HG03025 (cell line): Measurements from ENCODE around the gene ARSB.
"Not testable (repeated sequence)": the region's sequence is repeated elsewhere in the genome, so short reads cannot be mapped to it uniquely, and the experiment has no call there.

ENCODE experiments used
- ATAC-seq: cut with Tn5 transposase; IDR thresholded peaks from one replicate; pipeline ENCODE4 v1.9.1; 2021; ENCODE audit warnings: mild to moderate bottlenecking, moderate library complexity; ENCODE audit not compliant: unreplicated experiment, low FRiP score

The ARSB gene

DNA sequence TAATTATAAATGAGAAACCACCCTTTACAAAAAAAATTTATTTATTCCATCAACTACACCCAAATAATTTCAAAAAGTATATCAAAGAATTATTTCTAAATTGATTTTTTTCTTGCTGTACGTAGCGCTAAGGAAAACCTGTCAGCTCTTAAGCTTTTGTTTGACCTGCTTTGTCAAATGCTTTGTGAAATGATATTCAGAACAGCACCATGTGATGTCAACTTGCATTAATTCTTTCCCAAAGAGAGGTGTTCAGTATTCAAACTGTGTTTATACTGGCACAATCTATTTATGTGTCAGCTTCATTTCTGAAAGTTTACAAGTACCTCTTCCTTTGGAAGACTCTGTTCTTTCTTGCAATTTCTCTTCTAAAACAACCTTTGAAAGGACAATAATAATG is 12.0 kb upstream of the ARSB start:
- no peak for ATAC-seq

- no peak for ATAC-seq
These were observed 10.5 kb upstream of the ARSB start for GRCh38 chr5:78995521-78996007.

DNA sequence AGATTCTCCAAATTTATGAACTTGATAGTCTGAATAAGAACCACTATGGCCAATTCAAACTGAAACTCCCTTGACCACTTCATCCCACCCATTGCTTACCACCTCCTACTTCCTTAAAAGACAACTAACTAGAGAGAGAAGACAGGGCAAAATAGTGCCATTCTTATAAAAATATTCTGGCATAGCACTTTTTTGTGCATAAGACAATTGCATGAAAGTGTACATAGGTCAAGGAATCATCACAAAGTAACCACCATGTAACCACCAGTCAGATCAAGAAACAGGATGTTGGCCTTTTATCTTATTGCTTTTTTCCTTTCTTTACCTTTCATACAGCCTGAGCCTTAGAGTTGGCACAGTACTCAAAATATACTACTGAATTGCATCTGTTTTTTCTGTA is 8.1 kb upstream of the ARSB start:
- no peak for ATAC-seq

DNA sequence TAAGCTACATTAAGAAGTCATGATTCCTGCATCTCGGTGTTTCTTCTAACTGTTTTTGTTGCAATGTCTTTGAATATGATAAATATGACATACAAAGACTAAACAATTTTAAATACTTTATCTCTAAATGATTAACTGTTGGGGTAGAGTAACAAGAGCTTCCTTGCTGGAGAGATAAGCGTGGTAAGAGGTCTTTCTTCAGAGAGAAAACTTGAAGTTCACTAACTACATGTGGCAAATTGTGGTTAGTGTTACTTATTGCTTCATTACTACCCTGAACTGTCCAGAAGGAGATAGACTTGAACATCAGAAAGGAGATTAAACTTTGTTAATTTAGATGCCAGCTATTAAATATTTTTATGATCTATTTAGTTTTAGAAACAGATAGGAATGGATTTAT is 7.0 kb upstream of the ARSB start:
- no peak for ATAC-seq

DNA sequence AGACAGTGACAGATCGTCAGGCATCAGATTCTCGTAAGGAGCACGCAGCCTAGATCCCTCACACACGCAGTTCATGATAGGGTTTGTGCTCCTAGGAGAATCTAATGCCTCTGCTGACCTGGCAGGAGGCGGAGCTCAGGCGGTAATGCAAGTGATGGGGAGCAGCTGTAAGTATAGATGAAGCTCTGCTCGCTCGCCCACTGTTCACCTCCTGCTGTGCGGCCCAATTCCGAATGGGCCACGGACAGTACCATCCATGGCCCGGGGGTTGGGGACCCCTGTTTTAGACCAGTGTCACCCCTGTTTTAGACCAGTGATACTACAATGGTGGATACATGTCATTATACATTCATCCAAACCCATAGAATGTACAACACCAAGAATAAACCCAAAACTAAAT is 4.0 kb upstream of the ARSB start:
- ATAC-seq, result no peak

DNA sequence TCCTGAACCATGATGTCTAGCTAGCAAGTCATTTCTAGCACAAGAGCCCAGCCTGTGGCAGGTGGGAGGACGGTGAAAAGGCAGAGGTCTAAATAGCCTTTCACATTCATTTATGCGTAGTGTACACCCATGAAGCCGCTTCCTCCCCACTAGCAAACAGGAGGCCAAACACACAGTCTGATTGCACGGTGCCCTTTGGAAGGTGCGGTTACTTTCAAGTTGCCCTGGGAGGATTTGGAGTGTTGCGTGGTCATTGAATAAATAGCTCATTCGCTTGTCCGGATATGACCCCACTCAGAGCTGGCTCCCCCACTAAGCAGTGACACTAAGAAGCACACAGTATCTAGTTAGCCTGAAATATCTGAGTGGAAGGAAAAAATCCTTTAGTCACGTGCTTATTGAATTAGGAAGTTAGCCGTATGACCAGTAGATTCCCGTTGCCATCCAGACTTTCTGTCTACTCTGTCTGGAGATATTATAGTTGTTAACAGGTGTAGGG is 664 bp upstream of the ARSB start:
- ATAC-seq, result peak; percentile 41

- ATAC-seq, result peak; percentile 51
These were observed 533 bp downstream of the ARSB start for GRCh38 chr5:78984439-78985115.

- no peak for ATAC-seq
These were observed 1.3 kb downstream of the ARSB start for GRCh38 chr5:78983601-78984438.

- not testable (repeated sequence) for ATAC-seq
These were observed 1.9 kb downstream of the ARSB start for GRCh38 chr5:78983194-78983593.

GRCh38 chr5:78979909-78980308 is 5.2 kb downstream of the ARSB start:
- no peak for ATAC-seq

GRCh38 chr5:78979117-78979742 is 5.9 kb downstream of the ARSB start:
- ATAC-seq, result no peak

- ATAC-seq, result no peak
These were observed 10.1 kb downstream of the ARSB start for GRCh38 chr5:78975035-78975434.

DNA sequence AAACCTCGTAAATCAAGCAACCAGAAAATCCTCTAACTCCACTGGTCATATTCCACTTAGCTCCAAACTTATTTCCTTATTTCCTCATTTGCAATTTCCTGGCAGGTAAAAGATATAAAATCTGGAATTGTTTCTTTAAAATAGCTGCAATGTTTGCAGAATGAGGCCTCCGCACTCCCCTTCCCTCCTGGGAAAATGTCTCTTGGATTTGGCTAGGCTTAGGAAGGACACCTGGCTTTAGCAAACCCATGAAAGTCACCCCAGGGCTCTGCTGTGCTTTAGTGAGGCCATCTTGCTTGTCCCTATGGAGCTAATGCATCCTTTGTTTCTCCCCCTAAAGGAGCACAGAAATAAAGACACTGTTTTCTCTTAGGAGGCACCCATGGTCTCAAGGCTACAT is 10.5 kb downstream of the ARSB start:
- ATAC-seq, result no peak

- ATAC-seq, result no peak
These were observed 11.1 kb downstream of the ARSB start for GRCh38 chr5:78974011-78974410.

DNA sequence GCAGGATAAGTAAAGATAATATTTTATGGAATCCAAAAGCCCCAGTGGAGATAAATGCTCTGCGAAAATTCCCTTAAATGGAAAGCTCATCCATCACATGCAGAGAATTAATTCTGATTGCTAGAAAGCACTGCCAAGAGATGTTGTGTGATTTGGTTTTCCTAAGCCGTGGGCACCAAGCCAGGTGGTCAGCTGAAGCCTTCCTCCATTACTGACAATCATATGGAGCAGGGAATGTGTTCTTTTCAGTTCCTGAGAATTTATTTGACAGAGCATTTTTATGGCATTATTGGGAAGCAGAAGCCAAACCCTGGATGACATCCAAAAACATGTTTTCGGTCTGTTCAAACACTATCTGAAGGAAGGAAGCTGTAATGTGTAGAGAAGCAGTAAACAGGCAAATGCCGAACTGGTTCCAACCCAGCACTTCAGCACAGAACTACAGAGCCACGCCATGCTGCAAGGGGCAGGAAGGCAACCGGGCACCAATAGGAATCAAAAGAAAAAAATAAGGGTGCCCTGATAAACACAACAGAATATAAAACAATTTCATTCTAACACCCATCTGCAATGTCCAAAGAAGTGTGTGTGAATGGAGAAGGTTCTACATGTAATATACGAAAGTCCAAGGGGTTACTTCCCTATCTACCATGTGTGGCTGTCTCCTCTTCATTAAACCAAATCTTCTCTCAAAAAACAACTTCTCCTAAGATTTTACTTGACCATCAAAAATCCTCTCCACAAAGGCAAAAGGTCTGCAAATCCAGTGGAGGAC is 12.3 kb downstream of the ARSB start:
- ATAC-seq, result no peak

DNA sequence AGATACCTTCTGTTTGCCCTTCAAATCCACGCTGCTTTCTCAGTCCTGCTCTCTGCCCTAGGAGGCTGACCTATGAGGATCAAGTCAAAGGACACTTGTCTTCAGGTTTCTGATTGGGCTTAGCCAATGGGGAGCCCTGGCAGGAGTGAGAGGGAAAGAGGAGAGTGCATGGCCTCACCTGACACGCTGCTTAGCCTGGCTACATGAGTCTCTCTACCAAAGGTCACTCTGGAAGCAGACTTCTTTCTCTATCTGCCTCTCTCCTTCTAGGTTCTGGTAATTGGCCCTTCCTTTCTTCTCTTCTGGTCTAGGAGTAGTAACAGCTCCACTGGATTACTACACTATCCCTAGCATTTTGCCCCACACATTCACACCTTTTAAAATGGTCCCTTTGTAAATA is 13.1 kb downstream of the ARSB start:
- no peak for ATAC-seq

DNA sequence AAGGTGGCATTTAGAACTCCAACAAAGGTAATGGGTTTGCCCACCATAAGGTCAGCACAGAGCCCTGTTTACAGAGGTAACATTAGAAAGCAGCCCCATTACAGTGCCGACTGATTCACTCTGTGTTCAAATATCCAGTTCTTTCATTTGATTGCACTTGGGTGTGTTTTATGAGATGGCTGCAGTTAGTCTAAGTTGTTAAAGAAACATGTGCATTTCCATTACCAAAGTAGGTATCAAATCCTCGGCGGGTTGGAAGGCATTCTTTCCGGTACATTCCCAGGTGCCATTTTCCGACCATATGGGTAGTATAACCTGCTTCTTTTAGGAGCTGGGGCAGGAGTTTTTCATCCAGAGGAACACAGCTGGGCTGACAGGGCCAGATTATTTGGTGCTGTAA is 16.3 kb downstream of the ARSB start:
- no peak for ATAC-seq

DNA sequence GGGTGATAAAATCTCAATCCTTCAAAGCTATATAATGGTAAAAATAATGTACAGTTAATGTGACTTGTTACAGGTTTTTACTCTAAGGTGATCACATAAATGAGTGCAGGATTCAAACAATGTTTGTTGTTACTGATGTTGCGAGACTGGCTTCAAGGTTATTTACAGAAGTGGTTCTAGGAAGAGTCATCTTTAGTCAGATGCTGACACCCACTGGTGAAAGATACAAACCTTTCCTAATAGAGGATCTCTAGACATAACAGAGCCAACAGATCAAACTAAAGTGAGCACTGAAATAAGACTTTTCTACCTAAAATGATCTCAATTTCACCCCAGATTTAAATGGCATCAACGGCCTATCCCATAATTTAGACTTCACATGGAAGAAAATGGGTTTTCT is 20.2 kb downstream of the ARSB start:
- no peak for ATAC-seq

DNA sequence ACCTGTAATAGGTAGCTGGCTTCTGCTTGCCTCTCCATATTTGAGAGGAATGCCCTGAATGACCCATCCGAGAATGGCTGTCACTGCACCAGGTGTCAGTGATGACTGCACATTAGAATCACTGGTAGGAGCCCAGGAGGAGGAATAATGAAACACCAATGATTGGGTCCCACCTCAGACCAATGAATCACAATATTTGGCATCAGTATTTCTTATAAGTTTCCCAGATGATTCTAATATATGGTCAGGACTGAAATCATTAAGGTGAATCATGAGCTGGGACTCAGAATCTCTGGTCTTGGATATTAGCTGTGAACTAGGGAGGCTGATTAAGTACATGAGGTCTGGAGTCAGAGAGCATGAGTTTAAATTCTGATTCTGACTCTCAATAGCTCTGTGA is 23.4 kb downstream of the ARSB start:
- no peak for ATAC-seq

GRCh38 chr5:78959767-78960166 is 25.3 kb downstream of the ARSB start:
- ATAC-seq, result no peak
